IMR-90 (cell line): Measurements from ENCODE around the gene PRDM9. TPM values are rescaled to one million over a fixed set of nuclear protein-coding genes. Genes with fewer than 3 reads are reported as not detected.

Experiments
- ATAC-seq: fragments of 200-7000 bp; cut with Tn5 transposase; 2 replicates; pipeline ENCODE4 v1.9.1; 2020; ENCODE audit warnings: low read depth, mild to moderate bottlenecking, moderate library complexity
- BruUV-seq: library from RNA; stranded (reverse); fragments of 400-500 nt; replicated peaks from 2 replicates; lab custom pipeline; 2021; lab: Mats Ljungman, UMichigan
- CTCF ChIA-PET: fragments of 300-600 bp; formaldehyde crosslinking; extraction: SDS; loops from one replicate; lab custom pipeline; 2021; ENCODE audit warnings: antibody characterized with exemption; lab: Yijun Ruan, JAX
- POLR2A ChIA-PET: fragments of 300-600 bp; sonication (Branson Sonifier 250); formaldehyde crosslinking; loops from one replicate; lab custom pipeline; 2022; ENCODE audit warnings: antibody characterized with exemption; ENCODE audit not compliant: unreplicated experiment; lab: Charles Lee
- DNase-seq: peaks from one replicate; pipeline ENCODE4 v3.0.0; 2013
- H2AFZ ChIP-seq: replicated peaks from 2 replicates; pipeline ENCODE3; 2013; ENCODE audit warnings: low read length, mild to moderate bottlenecking; ENCODE audit not compliant: poor library complexity
- H2AK5ac ChIP-seq: 2 replicates; pipeline ENCODE4 v1.6.1; 2013; ENCODE audit warnings: low read depth, low read length, inconsistent platforms
- H2AK9ac ChIP-seq: replicated peaks from 2 replicates; pipeline ENCODE3; 2013; ENCODE audit warnings: mild to moderate bottlenecking, low read depth, low read length, moderate library complexity; ENCODE audit not compliant: poor library complexity
- H2BK120ac ChIP-seq: 2 replicates; pipeline ENCODE4 v1.6.1; 2013; ENCODE audit warnings: low read depth, low read length, inconsistent platforms
- H2BK15ac ChIP-seq: 3 replicates; pipeline ENCODE4 v1.6.1; 2013; ENCODE audit warnings: low read depth, low read length, inconsistent platforms
- H2BK20ac ChIP-seq: 2 replicates; pipeline ENCODE4 v1.6.1; 2013; ENCODE audit warnings: low read depth, mild to moderate bottlenecking, inconsistent platforms, low read length, moderate library complexity
- H2BK5ac ChIP-seq: 2 replicates; pipeline ENCODE4 v1.6.1; 2013; ENCODE audit warnings: mild to moderate bottlenecking, low read depth, low read length, inconsistent platforms; ENCODE audit not compliant: poor library complexity, severe bottlenecking
- H3K14ac ChIP-seq: replicated peaks from 2 replicates; pipeline ENCODE4 v1.6.1; 2013; ENCODE audit warnings: low read depth, low read length, inconsistent platforms
- H3K18ac ChIP-seq: 2 replicates; pipeline ENCODE4 v1.6.1; 2013; ENCODE audit warnings: low read depth, low read length, control low read depth
- H3K23ac ChIP-seq: 2 replicates; pipeline ENCODE4 v1.6.1; 2013; ENCODE audit warnings: low read depth, low read length, inconsistent platforms
- H3K27ac ChIP-seq: 2 replicates; pipeline ENCODE4 v1.5.1; 2013; ENCODE audit warnings: mild to moderate bottlenecking, control low read depth, low read length; ENCODE audit not compliant: insufficient read depth
- H3K27me3 ChIP-seq: 2 replicates; pipeline ENCODE4 v1.6.1; 2013; ENCODE audit warnings: low read length; ENCODE audit not compliant: control insufficient read depth, insufficient read depth
- H3K36me3 ChIP-seq: 2 replicates; pipeline ENCODE4 v1.6.1; 2013; ENCODE audit warnings: low read length, mixed read lengths; ENCODE audit not compliant: control insufficient read depth, insufficient read depth
- H3K4ac ChIP-seq: 2 replicates; pipeline ENCODE4 v1.6.1; 2013; ENCODE audit warnings: low read depth, low read length, inconsistent platforms
- H3K4me1 ChIP-seq: 2 replicates; pipeline ENCODE4 v1.6.1; 2013; ENCODE audit warnings: low read length, mixed read lengths; ENCODE audit not compliant: control insufficient read depth, insufficient read depth
- H3K4me2 ChIP-seq: 2 replicates; pipeline ENCODE4 v1.6.1; 2013; ENCODE audit warnings: low read depth, mild to moderate bottlenecking, control low read depth, low read length, moderate library complexity
- H3K4me3 ChIP-seq: 2 replicates; pipeline ENCODE4 v1.5.1; 2013; ENCODE audit warnings: low read depth, mild to moderate bottlenecking, control low read depth, low read length, moderate library complexity; ENCODE audit not compliant: insufficient read depth
- H3K56ac ChIP-seq: 2 replicates; pipeline ENCODE4 v1.6.1; 2013; ENCODE audit warnings: low read length, inconsistent platforms; ENCODE audit not compliant: insufficient read depth; ENCODE audit errors: extremely low read depth
- H3K79me1 ChIP-seq, 2 experiments: 2 replicates each; pipeline ENCODE4 v1.6.1; 2013; ENCODE audit warnings: low read length in 2 of 2, inconsistent platforms in 1 of 2, low read depth in 1 of 2
- H3K9ac ChIP-seq: 2 replicates; pipeline ENCODE4 v1.6.1; 2013; ENCODE audit warnings: low read depth, low read length, control low read depth
- H3K9me1 ChIP-seq: 2 replicates; pipeline ENCODE4 v1.6.1; 2013; ENCODE audit warnings: low read length, inconsistent platforms; ENCODE audit not compliant: insufficient read depth
- H3K9me3 ChIP-seq: 2 replicates; pipeline ENCODE4 v1.6.1; 2013; ENCODE audit warnings: low read length; ENCODE audit not compliant: control insufficient read depth, insufficient read depth
- H4K20me1 ChIP-seq: 2 replicates; pipeline ENCODE4 v1.6.1; 2013; ENCODE audit warnings: low read length, inconsistent platforms; ENCODE audit not compliant: insufficient read depth
- H4K5ac ChIP-seq: 2 replicates; pipeline ENCODE4 v1.6.1; 2013; ENCODE audit warnings: mild to moderate bottlenecking, low read depth, low read length, control low read depth
- H4K8ac ChIP-seq, 2 experiments: 2 replicates each; pipeline ENCODE4 v1.6.1; 2013; ENCODE audit warnings: low read depth in 2 of 2, low read length in 2 of 2, control low read depth in 1 of 2, inconsistent platforms in 1 of 2
- H4K91ac ChIP-seq: 2 replicates; pipeline ENCODE4 v1.6.1; 2013; ENCODE audit warnings: low read depth, low read length, inconsistent platforms; ENCODE audit not compliant: insufficient read depth
- CEBPB ChIP-seq: IDR thresholded peaks from 2 replicates; pipeline ENCODE4 v1.6.1; 2012; ENCODE audit warnings: low read depth, low read length, improper control_type of control experiment
- NFE2L2 ChIP-seq: fragments of 150-350 bp; IDR thresholded peaks from 2 replicates; pipeline ENCODE4 v1.6.1; 2016; ENCODE audit warnings: low read depth, mild to moderate bottlenecking, low read length
- POLR2A ChIP-seq: IDR thresholded peaks from 2 replicates; pipeline ENCODE4 v1.6.1; 2012; ENCODE audit warnings: mild to moderate bottlenecking, low read depth, low read length
- WGBS, 2 experiments: methylation state at CpG; one replicate each; pipeline versions ENCODE4 v1.1.5 to v1.1.7; 2013; ENCODE audit warnings: missing lambda C conversion rate in 2 of 2; ENCODE audit not compliant: insufficient read length in 1 of 2; ENCODE audit errors: extremely low coverage in 2 of 2; 5-methylcytosine and 5-hydroxymethylcytosine counted together
- dilution Hi-C: fragments of 300-500 bp; cut with HindIII; formaldehyde crosslinking; loops from one replicate; pipeline ENCODE4 v1.14.3; 2018; ENCODE audit warnings: low sequenced_read_pairs; ENCODE audit not compliant: unreplicated experiment
- in situ Hi-C: fragments of 300-500 bp; cut with MboI; formaldehyde crosslinking; loops from 3 replicates; pipeline ENCODE4 v1.14.3; 2019; ENCODE audit warnings: low sequenced_read_pairs, inconsistent platforms, mixed read lengths
- intact Hi-C: fragments of 100-400 bp; cut with micrococcal nuclease; formaldehyde crosslinking; loops from 2 replicates; pipeline ENCODE4 v1.10.0; 2022
- polyA plus RNA-seq, 3 experiments: library from polyadenylated mRNA; depleted of rRNA; stranded (reverse); fragments of >200 nt; gene quantifications; 2 replicates each; pipeline ENCODE4 v1.2.3, GENCODE V29; 2012; ENCODE audit warnings: low replicate concordance in 1 of 3
- total RNA-seq: library from RNA; depleted of rRNA; stranded (reverse); fragments of >200 nt; gene quantifications from 2 replicates; pipeline ENCODE4 v1.2.3, GENCODE V29; 2012

The PRDM9 gene
- total and polyA plus RNA-seq, 2 of the 4 experiments (the other 2 are of a cell fraction) = not detected

DNA sequence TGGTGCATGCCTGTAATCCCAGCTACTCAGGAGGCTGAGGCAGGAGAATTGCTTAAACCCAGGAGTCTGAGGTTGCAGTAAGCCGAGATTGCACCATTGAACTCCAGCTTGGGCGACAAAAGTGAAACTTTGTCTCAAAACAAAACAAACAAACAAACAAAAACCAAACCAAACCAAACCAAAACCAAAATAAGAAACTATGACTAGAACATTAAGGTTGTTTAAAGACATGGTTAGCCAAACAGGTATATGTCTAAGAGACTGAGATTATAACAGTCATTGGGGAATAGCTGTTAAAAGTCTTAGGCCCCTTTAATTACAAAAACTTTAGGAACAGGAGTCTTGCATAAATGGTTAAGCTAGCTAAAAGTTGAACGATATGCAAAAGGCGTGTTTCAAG is 63.6 kb downstream of the PRDM9 start:
- no TSS peak for BruUV-seq
- Histone ChIP-seq H3K18ac (no peak overlapping the region), H3K4me3 (no peak overlapping the region), H4K20me1 (no peaks in the 10 kb centered on the region), H3K4me1 (no peaks in the 10 kb centered on the region), H3K36me3 (no peaks in the 10 kb centered on the region), H4K91ac (no peak overlapping the region), H2AK5ac (no peak overlapping the region), H3K23ac (no peak overlapping the region), H3K79me1 (no peaks in the 10 kb centered on the region), H4K5ac (no peak overlapping the region), H2BK120ac (no peak overlapping the region), H3K9ac (no peak overlapping the region), H2AFZ (no peak overlapping the region), H3K4me2 (no peak overlapping the region), H2BK20ac (no peak overlapping the region), H3K27ac (no peak overlapping the region), H4K8ac (no peak overlapping the region), H3K56ac (no peak overlapping the region), H3K4ac (no peak overlapping the region), H3K9me3 (no peaks in the 10 kb centered on the region), H3K27me3 (no peaks in the 10 kb centered on the region), H2AK9ac (no peak overlapping the region), H3K9me1 (no peaks in the 10 kb centered on the region), H2BK15ac (no peak overlapping the region), H2BK5ac (no peak overlapping the region), H3K14ac (no peak overlapping the region)
- DNase-seq (no peak), ATAC-seq (no peak)
- ChIA-PET POLR2A (no interaction called here), CTCF (interaction anchor here (0.5 to 0.6 kb wide), 2 partner anchors 338 to 1155 kb away, joined by 3 read pairs; no protein-coding TSS in a partner anchor)
- in situ Hi-C loops (no loop called here), dilution Hi-C loops (no loop called here), intact Hi-C loops (no loop called here)
- no CpG with 5 or more reads among the region's 4 CpGs for WGBS, 2 experiments
- TF ChIP-seq NFE2L2 = no peak
- no peak for TF ChIP-seq POLR2A
- no peak for TF ChIP-seq CEBPB
